Measurements from ENCODE around the gene GSX2.
"Not testable (repeated sequence)": the region's sequence is repeated elsewhere in the genome, so short reads cannot be mapped to it uniquely, and the experiment has no call there.

Gene GSX2

DNA sequence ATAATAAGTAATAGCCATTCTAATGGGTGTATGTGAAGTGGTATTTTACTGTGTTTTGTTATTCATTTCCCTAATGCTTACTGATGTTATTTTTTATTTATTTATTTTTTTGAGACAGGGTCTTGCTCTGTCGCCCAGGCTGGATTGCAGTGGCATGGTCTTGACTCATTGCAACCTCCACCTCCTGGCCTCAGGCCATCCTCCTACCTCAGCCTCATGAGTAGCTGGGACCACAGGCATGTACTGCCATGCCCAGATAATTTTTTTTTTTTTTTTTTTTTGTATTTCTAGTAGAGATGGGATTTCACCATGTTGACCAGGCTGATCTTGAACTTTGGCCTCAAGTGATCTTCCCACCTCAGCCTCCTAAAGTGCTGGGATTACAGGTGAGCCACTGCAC is 13.2 kb downstream of the GSX2 start:
- H3K9me3 ChIP-seq (ENCODE audit: control insufficient read depth, insufficient read depth, low read length); H3K9ac ChIP-seq (ENCODE audit: low read depth, low read length); H3K36me3 ChIP-seq (ENCODE audit: control insufficient read depth, insufficient read depth, low read length); H3K4me3 ChIP-seq (ENCODE audit: low read depth, low read length): not testable (repeated sequence)
- peaks cover 13% of the 10 kb centered on the region for H3K4me1 ChIP-seq (ENCODE audit: control insufficient read depth, insufficient read depth, low read length)
- H3K27me3 ChIP-seq (ENCODE audit: control insufficient read depth, insufficient read depth, low read length): peaks cover 46% of the 10 kb centered on the region

DNA sequence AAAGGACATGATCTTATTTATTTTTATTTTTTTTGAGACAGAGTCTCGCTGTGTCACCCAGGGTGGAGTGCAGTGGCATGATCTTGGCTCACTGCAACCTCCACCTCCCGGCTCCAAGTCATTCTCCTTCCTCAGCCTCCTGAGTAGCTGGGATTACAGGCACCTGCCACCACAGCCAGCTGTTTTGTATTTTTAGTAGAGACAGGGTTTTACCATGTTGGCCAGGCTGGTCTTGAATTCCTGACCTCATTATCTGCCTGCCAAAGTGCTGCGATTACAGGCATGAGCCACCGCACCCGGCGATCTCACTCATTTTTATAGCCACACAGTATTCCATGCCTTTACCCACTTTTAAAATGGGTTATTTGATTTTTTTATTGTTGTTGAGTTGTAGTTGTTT is 16.3 kb downstream of the GSX2 start:
- peaks cover 18% of the 10 kb centered on the region for H3K27me3 ChIP-seq (ENCODE audit: control insufficient read depth, insufficient read depth, low read length)
- H3K9ac ChIP-seq (ENCODE audit: low read depth, low read length): not testable (repeated sequence)

GRCh38 chr4:54118850-54119589 is 19.1 kb downstream of the GSX2 start:
- H3K9ac ChIP-seq (ENCODE audit: low read depth, low read length): no peak overlapping the region
- H3K4me3 ChIP-seq (ENCODE audit: low read depth, low read length): no peak overlapping the region
- H3K4me1 ChIP-seq (ENCODE audit: control insufficient read depth, insufficient read depth, low read length): no peaks in the 10 kb centered on the region
- no peaks in the 10 kb centered on the region for H3K36me3 ChIP-seq (ENCODE audit: control insufficient read depth, insufficient read depth, low read length)
- no peaks in the 10 kb centered on the region for H3K9me3 ChIP-seq (ENCODE audit: control insufficient read depth, insufficient read depth, low read length)
- no peaks in the 10 kb centered on the region for H3K27me3 ChIP-seq (ENCODE audit: control insufficient read depth, insufficient read depth, low read length)

More for the DNA sequence above, 16.3 kb downstream of the GSX2 start:
- not testable (repeated sequence) for H3K36me3 ChIP-seq (ENCODE audit: control insufficient read depth, insufficient read depth, low read length); H3K9me3 ChIP-seq (ENCODE audit: control insufficient read depth, insufficient read depth, low read length); H3K4me3 ChIP-seq (ENCODE audit: low read depth, low read length); H3K4me1 ChIP-seq (ENCODE audit: control insufficient read depth, insufficient read depth, low read length)

DNA sequence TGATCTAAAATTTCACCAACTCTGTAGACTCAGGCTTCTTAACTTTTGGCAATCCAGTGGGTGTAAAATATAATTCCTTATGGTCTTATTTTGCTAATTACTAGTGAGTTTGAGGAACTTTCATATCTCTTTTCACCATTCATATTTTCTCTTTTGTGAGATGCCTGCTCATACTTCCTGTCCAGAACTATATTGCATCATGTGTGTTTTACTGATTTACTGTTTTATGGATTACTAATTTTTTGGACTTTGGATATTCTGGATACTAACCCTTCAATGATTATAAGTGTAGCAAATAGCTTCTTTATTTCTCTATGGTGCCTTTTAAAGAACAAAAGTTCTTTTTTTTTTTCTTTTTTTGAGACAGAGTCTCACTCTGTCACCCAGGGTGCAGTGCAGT is 20.6 kb downstream of the GSX2 start:
- Histone ChIP-seq H3K36me3 (ENCODE audit: control insufficient read depth, insufficient read depth, low read length) (no peaks in the 10 kb centered on the region), H3K9ac (ENCODE audit: low read depth, low read length) (no peak overlapping the region)

DNA sequence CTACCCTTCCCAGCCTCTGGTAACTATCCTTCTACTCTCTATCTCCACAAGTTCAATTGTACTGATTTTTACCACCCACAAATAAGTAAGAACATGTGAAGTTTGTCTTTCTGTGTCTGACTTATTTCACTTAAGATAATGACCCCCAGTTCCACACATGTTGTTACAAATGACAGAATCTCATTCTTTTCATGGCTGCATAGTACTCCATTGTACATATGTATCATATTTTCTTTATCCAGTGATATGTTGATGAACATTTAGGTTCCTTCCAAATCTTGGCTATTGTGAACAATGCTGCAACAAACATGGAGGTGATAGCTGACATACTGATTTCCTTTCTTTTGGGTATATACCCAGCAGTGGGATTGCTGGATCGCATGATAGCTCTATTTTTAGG is 27.7 kb downstream of the GSX2 start:
- Histone ChIP-seq H3K27me3 (ENCODE audit: control insufficient read depth, insufficient read depth, low read length) (no peaks in the 10 kb centered on the region), H3K4me3 (ENCODE audit: low read depth, low read length) (no peak overlapping the region), H3K9ac (ENCODE audit: low read depth, low read length) (no peak overlapping the region), H3K4me1 (ENCODE audit: control insufficient read depth, insufficient read depth, low read length) (no peaks in the 10 kb centered on the region), H3K36me3 (ENCODE audit: control insufficient read depth, insufficient read depth, low read length) (no peaks in the 10 kb centered on the region), H3K9me3 (ENCODE audit: control insufficient read depth, insufficient read depth, low read length) (no peaks in the 10 kb centered on the region)

More for the DNA sequence above, 20.6 kb downstream of the GSX2 start:
- Histone ChIP-seq H3K4me1 (ENCODE audit: control insufficient read depth, insufficient read depth, low read length) (no peaks in the 10 kb centered on the region), H3K27me3 (ENCODE audit: control insufficient read depth, insufficient read depth, low read length) (no peaks in the 10 kb centered on the region), H3K4me3 (ENCODE audit: low read depth, low read length) (no peak overlapping the region), H3K9me3 (ENCODE audit: control insufficient read depth, insufficient read depth, low read length) (no peaks in the 10 kb centered on the region)

GRCh38 chr4:54128694-54129093 is 28.7 kb downstream of the GSX2 start:
- not testable (repeated sequence) for H3K9ac ChIP-seq (ENCODE audit: low read depth, low read length); H3K27me3 ChIP-seq (ENCODE audit: control insufficient read depth, insufficient read depth, low read length); H3K4me3 ChIP-seq (ENCODE audit: low read depth, low read length); H3K9me3 ChIP-seq (ENCODE audit: control insufficient read depth, insufficient read depth, low read length); H3K36me3 ChIP-seq (ENCODE audit: control insufficient read depth, insufficient read depth, low read length); H3K4me1 ChIP-seq (ENCODE audit: control insufficient read depth, insufficient read depth, low read length)

- Histone ChIP-seq H3K27me3 (ENCODE audit: control insufficient read depth, insufficient read depth, low read length) (no peaks in the 10 kb centered on the region), H3K9me3 (ENCODE audit: control insufficient read depth, insufficient read depth, low read length) (no peaks in the 10 kb centered on the region), H3K9ac (ENCODE audit: low read depth, low read length) (no peak overlapping the region), H3K4me1 (ENCODE audit: control insufficient read depth, insufficient read depth, low read length) (no peaks in the 10 kb centered on the region), H3K4me3 (ENCODE audit: low read depth, low read length) (no peak overlapping the region), H3K36me3 (ENCODE audit: control insufficient read depth, insufficient read depth, low read length) (no peaks in the 10 kb centered on the region)
Observed at GRCh38 chr4:54139332-54139731, 39.4 kb downstream of the GSX2 start.

DNA sequence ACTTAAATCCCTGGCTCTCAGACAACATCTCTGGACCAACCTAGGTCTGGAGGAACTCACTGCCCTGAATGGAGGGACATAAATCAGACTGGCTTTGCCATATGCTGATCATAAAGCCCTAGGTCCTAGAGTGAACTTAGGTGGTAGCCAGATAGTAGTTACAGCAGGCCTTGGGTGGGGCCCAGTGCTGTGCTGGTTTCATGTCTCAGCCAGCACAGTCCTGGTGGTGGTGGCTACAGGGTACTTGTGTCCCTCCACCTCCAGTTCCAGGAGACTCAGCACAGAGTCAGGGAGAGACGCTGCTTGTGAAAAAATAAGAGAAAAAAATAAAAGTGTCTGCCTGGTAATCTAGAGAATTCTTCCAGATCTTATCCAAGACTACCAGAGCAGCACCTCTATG is 40.3 kb downstream of the GSX2 start:
- no peaks in the 10 kb centered on the region for H3K9me3 ChIP-seq (ENCODE audit: control insufficient read depth, insufficient read depth, low read length)
- H3K4me1 ChIP-seq (ENCODE audit: control insufficient read depth, insufficient read depth, low read length): no peaks in the 10 kb centered on the region
- H3K4me3 ChIP-seq (ENCODE audit: low read depth, low read length): no peak overlapping the region
- no peaks in the 10 kb centered on the region for H3K27me3 ChIP-seq (ENCODE audit: control insufficient read depth, insufficient read depth, low read length)
- H3K36me3 ChIP-seq (ENCODE audit: control insufficient read depth, insufficient read depth, low read length): no peaks in the 10 kb centered on the region
- H3K9ac ChIP-seq (ENCODE audit: low read depth, low read length): no peak overlapping the region

DNA sequence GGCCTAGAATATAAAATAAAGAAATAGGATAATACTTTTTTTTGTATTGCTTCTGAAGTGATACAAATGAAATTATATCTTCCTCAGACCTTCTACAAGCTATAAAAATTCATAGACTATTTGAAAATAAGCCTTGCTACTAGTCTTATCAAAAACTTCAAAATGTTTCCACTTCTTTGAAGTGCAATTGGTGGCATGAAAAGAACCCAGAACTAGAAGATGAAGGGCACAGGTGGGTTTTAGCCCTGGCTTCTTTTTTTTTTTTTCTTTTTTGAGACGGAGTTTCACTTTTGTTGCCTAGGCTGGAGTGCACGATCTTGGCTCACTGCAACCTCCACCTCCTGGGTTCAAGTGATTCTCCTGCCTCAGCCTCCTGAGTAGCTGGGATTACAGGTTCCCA is 44.2 kb downstream of the GSX2 start:
- no peak overlapping the region for H3K9ac ChIP-seq (ENCODE audit: low read depth, low read length)

GRCh38 chr4:54144661-54145171 is 44.8 kb downstream of the GSX2 start:
- Histone ChIP-seq H3K9me3 (ENCODE audit: control insufficient read depth, insufficient read depth, low read length) (no peaks in the 10 kb centered on the region), H3K4me1 (ENCODE audit: control insufficient read depth, insufficient read depth, low read length) (no peaks in the 10 kb centered on the region), H3K36me3 (ENCODE audit: control insufficient read depth, insufficient read depth, low read length) (no peaks in the 10 kb centered on the region), H3K27me3 (ENCODE audit: control insufficient read depth, insufficient read depth, low read length) (no peaks in the 10 kb centered on the region), H3K4me3 (ENCODE audit: low read depth, low read length) (no peak overlapping the region), H3K9ac (ENCODE audit: low read depth, low read length) (no peak overlapping the region)

More for the DNA sequence above, 44.2 kb downstream of the GSX2 start:
- H3K27me3 ChIP-seq (ENCODE audit: control insufficient read depth, insufficient read depth, low read length): no peaks in the 10 kb centered on the region
- H3K9me3 ChIP-seq (ENCODE audit: control insufficient read depth, insufficient read depth, low read length): no peaks in the 10 kb centered on the region
- no peak overlapping the region for H3K4me3 ChIP-seq (ENCODE audit: low read depth, low read length)
- no peaks in the 10 kb centered on the region for H3K4me1 ChIP-seq (ENCODE audit: control insufficient read depth, insufficient read depth, low read length)
- no peaks in the 10 kb centered on the region for H3K36me3 ChIP-seq (ENCODE audit: control insufficient read depth, insufficient read depth, low read length)

DNA sequence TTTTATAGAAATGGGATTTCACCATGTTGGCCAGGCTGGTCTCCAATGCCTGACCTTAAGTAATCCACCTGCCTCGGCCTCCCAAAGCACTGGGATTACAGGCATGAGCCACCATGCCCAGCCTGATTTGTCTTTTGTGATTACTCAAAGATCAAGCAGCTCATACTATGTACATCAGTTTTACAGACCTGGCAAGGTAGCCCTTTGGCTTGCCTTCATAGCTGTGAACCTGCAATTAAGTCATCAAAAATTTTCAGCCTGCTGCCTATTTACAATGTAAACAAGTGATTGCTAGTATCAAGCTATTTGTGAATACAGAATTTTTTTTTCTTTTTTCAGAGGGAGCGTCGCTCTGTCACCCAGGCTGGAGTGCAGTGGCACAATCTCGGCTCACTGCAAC is 46.2 kb downstream of the GSX2 start:
- Histone ChIP-seq H3K27me3 (ENCODE audit: control insufficient read depth, insufficient read depth, low read length) (no peaks in the 10 kb centered on the region), H3K9me3 (ENCODE audit: control insufficient read depth, insufficient read depth, low read length) (no peaks in the 10 kb centered on the region), H3K4me1 (ENCODE audit: control insufficient read depth, insufficient read depth, low read length) (no peaks in the 10 kb centered on the region), H3K36me3 (ENCODE audit: control insufficient read depth, insufficient read depth, low read length) (no peaks in the 10 kb centered on the region), H3K4me3 (ENCODE audit: low read depth, low read length) (no peak overlapping the region), H3K9ac (ENCODE audit: low read depth, low read length) (no peak overlapping the region)

DNA sequence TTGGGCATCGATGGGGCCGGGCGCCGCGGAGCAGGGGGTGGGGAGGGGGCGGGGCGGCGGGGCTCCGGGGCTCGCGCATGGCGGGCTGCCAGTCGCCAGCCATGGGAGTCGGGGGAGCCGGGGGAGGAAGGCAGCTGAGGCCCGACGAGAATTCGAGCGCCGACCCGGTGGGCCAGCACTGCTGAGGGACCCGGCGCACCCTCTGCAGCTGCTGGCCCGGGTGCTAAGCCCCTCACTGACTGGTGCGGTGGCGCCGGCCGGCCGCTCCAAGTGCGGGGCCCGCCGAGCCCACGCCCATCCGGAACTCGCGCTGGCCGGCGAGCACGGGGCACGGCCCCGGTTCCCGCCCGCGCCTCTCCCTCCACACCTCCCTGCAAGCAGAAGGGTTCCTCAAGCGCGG is 49.4 kb downstream of the GSX2 start:
- Histone ChIP-seq H3K36me3 (ENCODE audit: control insufficient read depth, insufficient read depth, low read length) (no peaks in the 10 kb centered on the region), H3K9me3 (ENCODE audit: control insufficient read depth, insufficient read depth, low read length) (no peaks in the 10 kb centered on the region), H3K4me1 (ENCODE audit: control insufficient read depth, insufficient read depth, low read length) (no peaks in the 10 kb centered on the region), H3K4me3 (ENCODE audit: low read depth, low read length) (no peak overlapping the region), H3K27me3 (ENCODE audit: control insufficient read depth, insufficient read depth, low read length) (no peaks in the 10 kb centered on the region), H3K9ac (ENCODE audit: low read depth, low read length) (no peak overlapping the region)
